Neural cell (in vitro differentiated cells): Measurements from ENCODE around the gene MBD3. TPM values are rescaled to one million over a fixed set of nuclear protein-coding genes. Genes with fewer than 3 reads are reported as not detected.

Experiments used
- H2AFZ ChIP-seq: fragments of 200-600, 300-800 bp; sonication (generic), shearing (Covaris generic); 2 replicates; pipeline ENCODE4 v1.6.0; 2014; ENCODE audit warnings: low read depth, mild to moderate bottlenecking, antibody characterized with exemption, low read length, moderate library complexity
- H3F3A ChIP-seq: fragments of 200-600 bp; shearing (Covaris generic); 2 replicates; pipeline ENCODE4 v1.6.1; 2016; ENCODE audit warnings: mild to moderate bottlenecking, moderate library complexity, mixed read lengths, antibody characterized with exemption, low read length; ENCODE audit not compliant: insufficient read depth, poor library complexity, severe bottlenecking
- H3K27ac ChIP-seq: fragments of 200-600, 300-800 bp; sonication (generic), shearing (Covaris generic); 2 replicates; pipeline ENCODE4 v1.5.1; 2014; ENCODE audit warnings: mild to moderate bottlenecking, low read length, moderate library complexity
- H3K27me3 ChIP-seq: fragments of 300-800, 200-600 bp; sonication (generic), shearing (Covaris generic); 2 replicates; pipeline ENCODE4 v1.6.0; 2014; ENCODE audit warnings: mild to moderate bottlenecking, low read depth, low read length, moderate library complexity; ENCODE audit not compliant: insufficient read depth
- H3K36me3 ChIP-seq: fragments of 300-800, 200-600 bp; sonication (generic), shearing (Covaris generic); 2 replicates; pipeline ENCODE4 v1.5.1; 2014; ENCODE audit warnings: mild to moderate bottlenecking, antibody characterized with exemption, low read length, moderate library complexity; ENCODE audit not compliant: insufficient read depth
- H3K4me2 ChIP-seq: fragments of 300-800, 200-600 bp; sonication (generic), shearing (Covaris generic); 2 replicates; pipeline ENCODE4 v1.6.0; 2014; ENCODE audit warnings: mild to moderate bottlenecking, low read length
- H3K4me3 ChIP-seq: fragments of 300-800, 200-600 bp; sonication (generic), shearing (Covaris generic); 2 replicates; pipeline ENCODE4 v1.5.1; 2014; ENCODE audit warnings: mild to moderate bottlenecking, low read length, moderate library complexity
- H3K79me2 ChIP-seq: fragments of 200-600 bp; shearing (Covaris generic); replicated peaks from 2 replicates; pipeline ENCODE4 v1.6.0; 2014; ENCODE audit warnings: mild to moderate bottlenecking, low read length, moderate library complexity; ENCODE audit not compliant: insufficient read depth
- H3K9ac ChIP-seq: fragments of 300-800, 200-600 bp; sonication (generic), shearing (Covaris generic); 2 replicates; pipeline ENCODE4 v1.6.1; 2016; ENCODE audit warnings: mild to moderate bottlenecking, low read length, mixed read lengths
- H3K9me2 ChIP-seq: fragments of 200-600 bp; shearing (Covaris generic); 2 replicates; pipeline ENCODE4 v1.6.1; 2016; ENCODE audit warnings: mild to moderate bottlenecking, low read length, mixed read lengths; ENCODE audit not compliant: insufficient read depth
- H3K9me3 ChIP-seq: fragments of 200-600, 300-800 bp; sonication (generic), shearing (Covaris generic); 2 replicates; pipeline ENCODE4 v1.6.1; 2016; ENCODE audit warnings: mild to moderate bottlenecking, mixed run types, low read length, moderate library complexity, mixed read lengths
- H4K20me1 ChIP-seq: fragments of 200-600 bp; shearing (Covaris generic); 2 replicates; pipeline ENCODE4 v1.6.1; 2016; ENCODE audit warnings: mild to moderate bottlenecking, mixed run types; ENCODE audit not compliant: insufficient read depth
- EP300 ChIP-seq: fragments of 450-650 bp; conservative IDR thresholded peaks from 2 replicates; pipeline ENCODE4 v1.6.1; 2014; ENCODE audit warnings: antibody characterized with exemption, mild to moderate bottlenecking, moderate library complexity; ENCODE audit not compliant: poor library complexity, severe bottlenecking
- EZH2 ChIP-seq: fragments of 200-600, 300-800 bp; shearing (Covaris generic), sonication (generic); IDR thresholded peaks from 2 replicates; pipeline ENCODE4 v1.6.1; 2014; ENCODE audit warnings: antibody characterized with exemption, low read length, borderline replicate concordance, mild to moderate bottlenecking; ENCODE audit not compliant: insufficient read depth, poor library complexity, severe bottlenecking
- MXI1 ChIP-seq: fragments of 450-650 bp; conservative IDR thresholded peaks from 2 replicates; pipeline ENCODE4 v1.6.1; 2014; ENCODE audit warnings: antibody characterized with exemption, mild to moderate bottlenecking; ENCODE audit not compliant: poor library complexity, severe bottlenecking
- POLR2AphosphoS5 ChIP-seq: IDR thresholded peaks from 2 replicates; pipeline ENCODE4 v1.6.1; 2012
- RAD21 ChIP-seq: fragments of 450-650 bp; conservative IDR thresholded peaks from 2 replicates; pipeline ENCODE4 v1.6.1; 2014; ENCODE audit warnings: antibody characterized with exemption, mild to moderate bottlenecking, moderate library complexity
- SMC3 ChIP-seq: fragments of 450-650 bp; conservative IDR thresholded peaks from 2 replicates; pipeline ENCODE4 v1.6.1; 2014; ENCODE audit warnings: antibody characterized with exemption, mild to moderate bottlenecking, moderate library complexity; ENCODE audit not compliant: poor library complexity
- TAF1 ChIP-seq: IDR thresholded peaks from 2 replicates; pipeline ENCODE4 v1.6.1; 2012; ENCODE audit warnings: low read depth
- polyA plus RNA-seq: library from polyadenylated mRNA; depleted of rRNA; stranded (reverse); fragments of >200 nt; gene quantifications from 2 replicates; pipeline ENCODE4 v1.2.3, GENCODE V29; 2014
- TF ChIP-seq, protein P1 (sequence below): IDR thresholded peaks from 2 replicates; pipeline ENCODE4 v1.6.1; 2012; ENCODE audit warnings: borderline replicate concordance
- TF ChIP-seq, protein P2 (sequence below): fragments of 450-650 bp; IDR thresholded peaks from 2 replicates; pipeline ENCODE4 v1.5.1; 2014; ENCODE audit warnings: antibody characterized with exemption, mild to moderate bottlenecking, moderate library complexity; ENCODE audit not compliant: poor library complexity, severe bottlenecking

Gene MBD3
- polyA plus RNA-seq, 1 donor from 2014 or later, result 80.1 TPM

GRCh38 chr19:1570836-1571235 lies 21.8 kb downstream of the MBD3 start:
- Histone ChIP-seq H3K9me2 (no peaks in the 10 kb centered on the region), H2AFZ (no peak overlapping the region), H3F3A (no peaks in the 10 kb centered on the region), H3K9ac (no peak overlapping the region), H4K20me1 (no peaks in the 10 kb centered on the region), H3K4me2 (no peak overlapping the region), H3K27me3 (no peaks in the 10 kb centered on the region), H3K79me2 (peaks cover 19% of the 10 kb centered on the region), H3K36me3 (no peaks in the 10 kb centered on the region), H3K9me3 (no peaks in the 10 kb centered on the region), H3K4me3 (no peak overlapping the region), H3K27ac (no peak overlapping the region)
- TF ChIP-seq MXI1 (no peak), POLR2AphosphoS5 (no peak), EP300 (no peak)

GRCh38 chr19:1569997-1570396 lies 22.7 kb downstream of the MBD3 start:
- TF ChIP-seq, protein P1, sequence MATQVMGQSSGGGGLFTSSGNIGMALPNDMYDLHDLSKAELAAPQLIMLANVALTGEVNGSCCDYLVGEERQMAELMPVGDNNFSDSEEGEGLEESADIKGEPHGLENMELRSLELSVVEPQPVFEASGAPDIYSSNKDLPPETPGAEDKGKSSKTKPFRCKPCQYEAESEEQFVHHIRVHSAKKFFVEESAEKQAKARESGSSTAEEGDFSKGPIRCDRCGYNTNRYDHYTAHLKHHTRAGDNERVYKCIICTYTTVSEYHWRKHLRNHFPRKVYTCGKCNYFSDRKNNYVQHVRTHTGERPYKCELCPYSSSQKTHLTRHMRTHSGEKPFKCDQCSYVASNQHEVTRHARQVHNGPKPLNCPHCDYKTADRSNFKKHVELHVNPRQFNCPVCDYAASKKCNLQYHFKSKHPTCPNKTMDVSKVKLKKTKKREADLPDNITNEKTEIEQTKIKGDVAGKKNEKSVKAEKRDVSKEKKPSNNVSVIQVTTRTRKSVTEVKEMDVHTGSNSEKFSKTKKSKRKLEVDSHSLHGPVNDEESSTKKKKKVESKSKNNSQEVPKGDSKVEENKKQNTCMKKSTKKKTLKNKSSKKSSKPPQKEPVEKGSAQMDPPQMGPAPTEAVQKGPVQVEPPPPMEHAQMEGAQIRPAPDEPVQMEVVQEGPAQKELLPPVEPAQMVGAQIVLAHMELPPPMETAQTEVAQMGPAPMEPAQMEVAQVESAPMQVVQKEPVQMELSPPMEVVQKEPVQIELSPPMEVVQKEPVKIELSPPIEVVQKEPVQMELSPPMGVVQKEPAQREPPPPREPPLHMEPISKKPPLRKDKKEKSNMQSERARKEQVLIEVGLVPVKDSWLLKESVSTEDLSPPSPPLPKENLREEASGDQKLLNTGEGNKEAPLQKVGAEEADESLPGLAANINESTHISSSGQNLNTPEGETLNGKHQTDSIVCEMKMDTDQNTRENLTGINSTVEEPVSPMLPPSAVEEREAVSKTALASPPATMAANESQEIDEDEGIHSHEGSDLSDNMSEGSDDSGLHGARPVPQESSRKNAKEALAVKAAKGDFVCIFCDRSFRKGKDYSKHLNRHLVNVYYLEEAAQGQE, result no peak
- TF ChIP-seq, protein P2, sequence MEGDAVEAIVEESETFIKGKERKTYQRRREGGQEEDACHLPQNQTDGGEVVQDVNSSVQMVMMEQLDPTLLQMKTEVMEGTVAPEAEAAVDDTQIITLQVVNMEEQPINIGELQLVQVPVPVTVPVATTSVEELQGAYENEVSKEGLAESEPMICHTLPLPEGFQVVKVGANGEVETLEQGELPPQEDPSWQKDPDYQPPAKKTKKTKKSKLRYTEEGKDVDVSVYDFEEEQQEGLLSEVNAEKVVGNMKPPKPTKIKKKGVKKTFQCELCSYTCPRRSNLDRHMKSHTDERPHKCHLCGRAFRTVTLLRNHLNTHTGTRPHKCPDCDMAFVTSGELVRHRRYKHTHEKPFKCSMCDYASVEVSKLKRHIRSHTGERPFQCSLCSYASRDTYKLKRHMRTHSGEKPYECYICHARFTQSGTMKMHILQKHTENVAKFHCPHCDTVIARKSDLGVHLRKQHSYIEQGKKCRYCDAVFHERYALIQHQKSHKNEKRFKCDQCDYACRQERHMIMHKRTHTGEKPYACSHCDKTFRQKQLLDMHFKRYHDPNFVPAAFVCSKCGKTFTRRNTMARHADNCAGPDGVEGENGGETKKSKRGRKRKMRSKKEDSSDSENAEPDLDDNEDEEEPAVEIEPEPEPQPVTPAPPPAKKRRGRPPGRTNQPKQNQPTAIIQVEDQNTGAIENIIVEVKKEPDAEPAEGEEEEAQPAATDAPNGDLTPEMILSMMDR, result no peak
- TF ChIP-seq TAF1, result no peak
- TF ChIP-seq POLR2AphosphoS5, result no peak
- no peak for TF ChIP-seq RAD21
- no peak for TF ChIP-seq SMC3
- no peak for TF ChIP-seq MXI1
- TF ChIP-seq EZH2, result no peak
- no peak for TF ChIP-seq EP300
- Histone ChIP-seq H3K27ac (no peak overlapping the region), H3K4me3 (no peak overlapping the region), H3K27me3 (no peaks in the 10 kb centered on the region), H3K9ac (no peak overlapping the region), H3K36me3 (no peaks in the 10 kb centered on the region), H4K20me1 (peaks cover under 1% of the 10 kb centered on the region), H2AFZ (no peak overlapping the region), H3F3A (no peaks in the 10 kb centered on the region), H3K4me2 (no peak overlapping the region), H3K79me2 (peaks cover 28% of the 10 kb centered on the region), H3K9me3 (no peaks in the 10 kb centered on the region), H3K9me2 (no peaks in the 10 kb centered on the region)
